K562 (cell line): ENCODE data around the gene NIFK.

Experiments
- CTCF ChIP-seq, 3 experiments: IDR thresholded peaks in 2 of 3; conservative IDR thresholded peaks in 1 of 3; 2 replicates each; pipeline ENCODE4 v1.5.1; 2011 to 2012; ENCODE audit warnings: low read length in 3 of 3, mild to moderate bottlenecking in 3 of 3, control low read depth in 2 of 3, improper control_type of control experiment in 1 of 3, inconsistent platforms in 1 of 3, low read depth in 1 of 3, mixed read lengths in 1 of 3, moderate library complexity in 1 of 3; ENCODE audit not compliant: insufficient read depth in 2 of 3
- E2F1 ChIP-seq: sonication (generic); formaldehyde crosslinking; IDR thresholded peaks from 2 replicates; pipeline ENCODE4 v1.8.1; 2023; ENCODE audit warnings: mild to moderate bottlenecking, missing genetic modification reagents, moderate library complexity
- EZH2 ChIP-seq: IDR thresholded peaks from 2 replicates; pipeline ENCODE4 v1.6.1; 2012; ENCODE audit warnings: low read depth, mild to moderate bottlenecking, inconsistent platforms, low read length, borderline replicate concordance
- MCM2 ChIP-seq: fragments of 450-650 bp; IDR thresholded peaks from 2 replicates; pipeline ENCODE4 v1.6.1; 2017; ENCODE audit warnings: low read depth, mild to moderate bottlenecking
- NFE2L1 ChIP-seq: fragments of 450-650 bp; IDR thresholded peaks from 2 replicates; pipeline ENCODE4 v1.6.1; 2016; ENCODE audit warnings: missing genetic modification characterization, low read depth, mild to moderate bottlenecking, missing compliant biosample characterization, moderate library complexity, borderline replicate concordance
- POLR2AphosphoS5 ChIP-seq: IDR thresholded peaks from 2 replicates; pipeline ENCODE4 v1.6.1; 2011; ENCODE audit warnings: mild to moderate bottlenecking, low read depth, low read length, moderate library complexity; ENCODE audit not compliant: control insufficient read depth, insufficient read depth
- SMAD4 ChIP-seq: fragments of 250-450 bp; sonication (Bioruptor Pico); conservative IDR thresholded peaks from 2 replicates; pipeline ENCODE4 v1.8.0; 2021; ENCODE audit warnings: inconsistent platforms, mild to moderate bottlenecking, moderate library complexity
- SOX6 ChIP-seq: fragments of 450-650 bp; IDR thresholded peaks from 2 replicates; pipeline ENCODE4 v1.6.1; 2014; ENCODE audit warnings: mild to moderate bottlenecking
- TGIF2 ChIP-seq: sonication (generic); formaldehyde crosslinking; IDR thresholded peaks from 2 replicates; pipeline ENCODE4 v1.8.1; 2022; ENCODE audit warnings: mild to moderate bottlenecking, missing genetic modification reagents, moderate library complexity
- U2AF2 ChIP-seq: fragments of 200-400 bp; formaldehyde crosslinking; optimal IDR thresholded peaks from 2 replicates; pipeline ENCODE3; 2017; ENCODE audit warnings: low read depth, mild to moderate bottlenecking, low read length
- ZNF583 ChIP-seq: fragments of 250-450 bp; sonication (Bioruptor Pico); IDR thresholded peaks from 2 replicates; pipeline ENCODE4 v1.4.0; 2020

GRCh38 chr2:121746071-121746578 lies 9.4 kb upstream of the NIFK start:
- TF ChIP-seq SMAD4 (CRISPR knock-in tag) (peak; percentile 95), MCM2 (no peak), E2F1 (CRISPR knock-in tag) (no peak), U2AF2 (no peak), SOX6 (0 out of 2 replicates have a peak, but pooled peaks have one; percentile 25), POLR2AphosphoS5 (no peak), NFE2L1 (tag) (no peak), TGIF2 (no peak), CTCF (IDR thresholded peaks at IDR 0.05 in 2 of 3, conservative IDR thresholded peaks at IDR 0.05 in 1 of 3; ENCODE audit: insufficient read depth in 2 of 3, low read depth in 1 of 3, low read length in 3 of 3) (no peak), ZNF583 (CRISPR knock-in tag) (no peak), EZH2 (no peak)
